WTC11 (cell line): ENCODE results near the gene PAPPA2. TPM values are rescaled to one million over a fixed set of nuclear protein-coding genes. Genes with fewer than 3 reads are reported as not detected.

Experiments used
- ATAC-seq: fragments of 200-7000 bp; cut with Tn5 transposase; 2 replicates; pipeline ENCODE4 v1.10.0; 2021; ENCODE audit warnings: mild to moderate bottlenecking, moderate library complexity
- CTCF ChIA-PET: fragments of 300-600 bp; sonication (Branson Sonifier 250); formaldehyde crosslinking; loops from one replicate; lab custom pipeline; 2021; ENCODE audit warnings: antibody characterized with exemption; lab: Charles Lee
- POLR2A ChIA-PET: fragments of 350-600 bp; sonication (Branson Sonifier 250); formaldehyde crosslinking; loops from one replicate; lab custom pipeline; 2021; ENCODE audit warnings: antibody characterized with exemption; lab: Charles Lee
- DNase-seq: peaks from one replicate; pipeline ENCODE4 v3.0.0; 2021; ENCODE audit warnings: low spot score
- H3K27ac Mint-ChIP-seq: 2 replicates; pipeline ENCODE4 v1.8.0; 2021; ENCODE audit warnings: mixed read lengths
- H3K27me3 Mint-ChIP-seq: 2 replicates; pipeline ENCODE4 v1.8.0; 2021; ENCODE audit warnings: low read depth, mild to moderate bottlenecking, moderate library complexity, mixed read lengths
- H3K36me3 Mint-ChIP-seq: 2 replicates; pipeline ENCODE4 v1.8.0; 2021; ENCODE audit warnings: mixed read lengths
- H3K4me1 Mint-ChIP-seq: 2 replicates; pipeline ENCODE4 v1.8.0; 2022; ENCODE audit warnings: mixed read lengths
- H3K4me3 Mint-ChIP-seq: 2 replicates; pipeline ENCODE4 v1.8.0; 2021; ENCODE audit warnings: mild to moderate bottlenecking, moderate library complexity, mixed read lengths
- H3K9me3 Mint-ChIP-seq: 2 replicates; pipeline ENCODE4 v1.8.0; 2021; ENCODE audit warnings: mixed read lengths
- ESRRA ChIP-seq: sonication (generic); formaldehyde crosslinking; IDR thresholded peaks from 2 replicates; pipeline ENCODE4 v1.8.1; 2022; ENCODE audit warnings: mild to moderate bottlenecking, missing genetic modification reagents, borderline replicate concordance
- FOXJ3 ChIP-seq: sonication (generic); formaldehyde crosslinking; IDR thresholded peaks from 2 replicates; pipeline ENCODE4 v1.9.0; 2021; ENCODE audit warnings: missing genetic modification reagents, mild to moderate bottlenecking, borderline replicate concordance
- NFE2L1 ChIP-seq: sonication (generic); formaldehyde crosslinking; IDR thresholded peaks from 2 replicates; pipeline ENCODE4 v1.8.1; 2023; ENCODE audit warnings: missing genetic modification reagents
- NFYB ChIP-seq: sonication (generic); formaldehyde crosslinking; conservative IDR thresholded peaks from 2 replicates; pipeline ENCODE4 v1.8.0; 2022; ENCODE audit warnings: low read depth, missing genetic modification reagents
- OVOL2 ChIP-seq: fragments of 250-450 bp; sonication (Bioruptor Pico); IDR thresholded peaks from 2 replicates; pipeline ENCODE4 v1.9.0; 2021; ENCODE audit warnings: mild to moderate bottlenecking, borderline replicate concordance
- SMAD4 ChIP-seq: sonication (generic); formaldehyde crosslinking; IDR thresholded peaks from 2 replicates; pipeline ENCODE4 v1.8.0; 2022; ENCODE audit warnings: mild to moderate bottlenecking, missing genetic modification reagents
- TEAD1 ChIP-seq: sonication (generic); formaldehyde crosslinking; IDR thresholded peaks from 2 replicates; pipeline ENCODE4 v1.8.0; 2022; ENCODE audit warnings: mild to moderate bottlenecking, missing genetic modification reagents
- ZNF121 ChIP-seq: sonication (generic); formaldehyde crosslinking; IDR thresholded peaks from 2 replicates; pipeline ENCODE4 v1.8.0; 2023; ENCODE audit warnings: missing genetic modification reagents
- ZNF232 ChIP-seq: sonication (generic); formaldehyde crosslinking; IDR thresholded peaks from 2 replicates; pipeline ENCODE4 v1.8.0; 2022; ENCODE audit warnings: mild to moderate bottlenecking, missing genetic modification reagents
- ZNF396 ChIP-seq: fragments of 250-450 bp; sonication (Bioruptor Pico); IDR thresholded peaks from 2 replicates; pipeline ENCODE4 v1.8.0; 2021; ENCODE audit warnings: mild to moderate bottlenecking, moderate library complexity, borderline replicate concordance
- total RNA-seq: library from RNA; stranded (reverse); gene quantifications from 3 replicates; pipeline ENCODE4 v1.2.3, GENCODE V29; 2021
- TF ChIP-seq, protein P1 (sequence below): sonication (generic); formaldehyde crosslinking; IDR thresholded peaks from 2 replicates; pipeline ENCODE4 v1.8.0; 2022; ENCODE audit warnings: mild to moderate bottlenecking, missing genetic modification reagents
- TF ChIP-seq, protein P2 (sequence below): sonication (generic); formaldehyde crosslinking; IDR thresholded peaks from 2 replicates; pipeline ENCODE4 v1.8.1; 2022; ENCODE audit warnings: low read depth, missing genetic modification reagents, borderline replicate concordance
- TF ChIP-seq, protein P3 (sequence below): sonication (generic); formaldehyde crosslinking; IDR thresholded peaks from 2 replicates; pipeline ENCODE4 v1.8.1; 2023; ENCODE audit warnings: mild to moderate bottlenecking, missing genetic modification reagents, moderate library complexity
- TF ChIP-seq, protein P4 (sequence below): sonication (generic); formaldehyde crosslinking; IDR thresholded peaks from 2 replicates; pipeline ENCODE4 v1.8.0; 2022; ENCODE audit warnings: mild to moderate bottlenecking, missing genetic modification reagents
- TF ChIP-seq, protein P5 (sequence below): fragments of 250-450 bp; sonication (Bioruptor Pico); IDR thresholded peaks from 2 replicates; pipeline ENCODE4 v2.1.2; 2022; ENCODE audit warnings: mild to moderate bottlenecking, moderate library complexity
- TF ChIP-seq, protein P6 (sequence below): sonication (generic); formaldehyde crosslinking; IDR thresholded peaks from 2 replicates; pipeline ENCODE4 v1.8.0; 2022; ENCODE audit warnings: mild to moderate bottlenecking, missing genetic modification reagents
- TF ChIP-seq, protein P7 (sequence below): fragments of 250-450 bp; sonication (Bioruptor Pico); IDR thresholded peaks from 2 replicates; pipeline ENCODE4 v1.9.0; 2021; ENCODE audit warnings: mild to moderate bottlenecking
- TF ChIP-seq, protein P8 (sequence below): sonication (generic); formaldehyde crosslinking; IDR thresholded peaks from 2 replicates; pipeline ENCODE4 v1.8.1; 2023; ENCODE audit warnings: mild to moderate bottlenecking, missing genetic modification reagents, borderline replicate concordance

The PAPPA2 gene
- total RNA-seq, 1 experiment from 2014 or later: 0.74 TPM

DNA sequence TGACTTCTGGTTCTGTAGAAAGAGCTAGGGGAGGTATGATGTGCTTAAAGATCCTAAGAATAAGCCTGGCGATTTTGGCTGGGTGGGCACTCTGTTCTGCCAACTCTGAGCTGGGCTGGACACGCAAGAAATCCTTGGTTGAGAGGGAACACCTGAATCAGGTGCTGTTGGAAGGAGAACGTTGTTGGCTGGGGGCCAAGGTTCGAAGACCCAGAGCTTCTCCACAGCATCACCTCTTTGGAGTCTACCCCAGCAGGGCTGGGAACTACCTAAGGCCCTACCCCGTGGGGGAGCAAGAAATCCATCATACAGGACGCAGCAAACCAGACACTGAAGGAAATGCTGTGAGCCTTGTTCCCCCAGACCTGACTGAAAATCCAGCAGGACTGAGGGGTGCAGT is 93.3 kb downstream of the PAPPA2 start:
- CTCF ChIA-PET: no interaction called here
- H3K36me3 Mint-ChIP-seq: no peaks in the 10 kb centered on the region
- TF ChIP-seq OVOL2 (CRISPR knock-in tag) (no peak), FOXJ3 (CRISPR knock-in tag) (no peak), TEAD1 (CRISPR knock-in tag) (no peak), ZNF121 (CRISPR knock-in tag) (no peak), ZNF396 (no peak)
- TF ChIP-seq, protein P1, sequence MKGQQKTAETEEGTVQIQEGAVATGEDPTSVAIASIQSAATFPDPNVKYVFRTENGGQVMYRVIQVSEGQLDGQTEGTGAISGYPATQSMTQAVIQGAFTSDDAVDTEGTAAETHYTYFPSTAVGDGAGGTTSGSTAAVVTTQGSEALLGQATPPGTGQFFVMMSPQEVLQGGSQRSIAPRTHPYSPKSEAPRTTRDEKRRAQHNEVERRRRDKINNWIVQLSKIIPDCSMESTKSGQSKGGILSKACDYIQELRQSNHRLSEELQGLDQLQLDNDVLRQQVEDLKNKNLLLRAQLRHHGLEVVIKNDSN (CRISPR knock-in tag): no peak
- TF ChIP-seq, protein P2, sequence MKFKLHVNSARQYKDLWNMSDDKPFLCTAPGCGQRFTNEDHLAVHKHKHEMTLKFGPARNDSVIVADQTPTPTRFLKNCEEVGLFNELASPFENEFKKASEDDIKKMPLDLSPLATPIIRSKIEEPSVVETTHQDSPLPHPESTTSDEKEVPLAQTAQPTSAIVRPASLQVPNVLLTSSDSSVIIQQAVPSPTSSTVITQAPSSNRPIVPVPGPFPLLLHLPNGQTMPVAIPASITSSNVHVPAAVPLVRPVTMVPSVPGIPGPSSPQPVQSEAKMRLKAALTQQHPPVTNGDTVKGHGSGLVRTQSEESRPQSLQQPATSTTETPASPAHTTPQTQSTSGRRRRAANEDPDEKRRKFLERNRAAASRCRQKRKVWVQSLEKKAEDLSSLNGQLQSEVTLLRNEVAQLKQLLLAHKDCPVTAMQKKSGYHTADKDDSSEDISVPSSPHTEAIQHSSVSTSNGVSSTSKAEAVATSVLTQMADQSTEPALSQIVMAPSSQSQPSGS (CRISPR knock-in tag): no peak
- TF ChIP-seq, protein P3, sequence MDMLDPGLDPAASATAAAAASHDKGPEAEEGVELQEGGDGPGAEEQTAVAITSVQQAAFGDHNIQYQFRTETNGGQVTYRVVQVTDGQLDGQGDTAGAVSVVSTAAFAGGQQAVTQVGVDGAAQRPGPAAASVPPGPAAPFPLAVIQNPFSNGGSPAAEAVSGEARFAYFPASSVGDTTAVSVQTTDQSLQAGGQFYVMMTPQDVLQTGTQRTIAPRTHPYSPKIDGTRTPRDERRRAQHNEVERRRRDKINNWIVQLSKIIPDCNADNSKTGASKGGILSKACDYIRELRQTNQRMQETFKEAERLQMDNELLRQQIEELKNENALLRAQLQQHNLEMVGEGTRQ: no peak
- TF ChIP-seq, all 79 proteins: peak for 0
- ATAC-seq (no peak), DNase-seq (no peak)
- Mint-ChIP-seq H3K9me3 (no peaks in the 10 kb centered on the region), H3K4me3 (no peak overlapping the region), H3K27me3 (peaks cover 17% of the 10 kb centered on the region; the same call in 1 of the 2 replicates), H3K27ac (no peak overlapping the region), H3K4me1 (peaks cover 55% of the 10 kb centered on the region)
- POLR2A ChIA-PET: no interaction called here

DNA sequence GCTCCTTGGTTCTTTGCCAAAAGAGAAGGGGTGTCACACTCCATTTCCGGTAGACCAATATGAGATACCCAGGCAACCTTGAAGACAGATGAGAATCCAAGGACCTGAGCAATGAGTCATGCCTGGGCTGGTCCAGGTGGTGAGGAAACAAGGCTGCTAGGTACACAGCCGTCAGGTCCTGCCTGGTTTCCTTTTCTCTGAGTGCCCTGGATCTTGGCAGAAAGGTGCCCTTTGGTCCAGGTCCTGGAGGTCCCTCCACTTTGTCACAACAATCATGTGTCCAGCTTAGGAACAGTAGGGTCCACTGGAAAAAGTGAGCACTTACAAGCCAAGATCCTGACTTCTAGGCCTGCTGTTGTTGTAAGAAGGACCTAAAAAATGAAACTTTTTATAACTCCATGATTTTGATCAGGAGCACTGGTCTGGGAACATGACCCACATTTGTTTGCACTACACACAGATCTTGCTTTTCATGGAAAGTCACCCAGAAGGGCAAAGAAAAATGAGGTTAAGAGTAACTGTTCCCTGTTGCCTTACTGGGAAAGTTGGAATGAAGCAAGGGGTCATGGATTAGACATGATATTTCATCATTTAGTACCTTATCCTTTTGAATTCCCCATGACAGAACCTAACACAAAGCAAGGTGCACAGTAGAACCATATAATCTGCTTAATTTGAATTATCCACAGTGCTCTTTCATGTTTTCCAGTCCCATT is 94.7 kb downstream of the PAPPA2 start:
- H3K27me3 Mint-ChIP-seq: peaks cover 6% of the 10 kb centered on the region; the same call in 1 of the 2 replicates
- H3K36me3 Mint-ChIP-seq: no peaks in the 10 kb centered on the region
- ChIA-PET CTCF (no interaction called here), POLR2A (no interaction called here)
- no peaks in the 10 kb centered on the region for H3K9me3 Mint-ChIP-seq
- DNase-seq: no peak
- peaks cover 41% of the 10 kb centered on the region for H3K4me1 Mint-ChIP-seq
- no peak for ATAC-seq
- H3K27ac Mint-ChIP-seq: no peak overlapping the region
- H3K4me3 Mint-ChIP-seq: no peak overlapping the region
- TF ChIP-seq SMAD4 (CRISPR knock-in tag) (no peak), ZNF232 (CRISPR knock-in tag) (no peak), NFYB (CRISPR knock-in tag) (no peak), NFE2L1 (CRISPR knock-in tag) (no peak), ESRRA (CRISPR knock-in tag) (no peak)
- TF ChIP-seq, protein P4, sequence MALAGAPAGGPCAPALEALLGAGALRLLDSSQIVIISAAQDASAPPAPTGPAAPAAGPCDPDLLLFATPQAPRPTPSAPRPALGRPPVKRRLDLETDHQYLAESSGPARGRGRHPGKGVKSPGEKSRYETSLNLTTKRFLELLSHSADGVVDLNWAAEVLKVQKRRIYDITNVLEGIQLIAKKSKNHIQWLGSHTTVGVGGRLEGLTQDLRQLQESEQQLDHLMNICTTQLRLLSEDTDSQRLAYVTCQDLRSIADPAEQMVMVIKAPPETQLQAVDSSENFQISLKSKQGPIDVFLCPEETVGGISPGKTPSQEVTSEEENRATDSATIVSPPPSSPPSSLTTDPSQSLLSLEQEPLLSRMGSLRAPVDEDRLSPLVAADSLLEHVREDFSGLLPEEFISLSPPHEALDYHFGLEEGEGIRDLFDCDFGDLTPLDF (CRISPR knock-in tag): no peak
- TF ChIP-seq, protein P2 (CRISPR knock-in tag): no peak
- TF ChIP-seq, protein P5, sequence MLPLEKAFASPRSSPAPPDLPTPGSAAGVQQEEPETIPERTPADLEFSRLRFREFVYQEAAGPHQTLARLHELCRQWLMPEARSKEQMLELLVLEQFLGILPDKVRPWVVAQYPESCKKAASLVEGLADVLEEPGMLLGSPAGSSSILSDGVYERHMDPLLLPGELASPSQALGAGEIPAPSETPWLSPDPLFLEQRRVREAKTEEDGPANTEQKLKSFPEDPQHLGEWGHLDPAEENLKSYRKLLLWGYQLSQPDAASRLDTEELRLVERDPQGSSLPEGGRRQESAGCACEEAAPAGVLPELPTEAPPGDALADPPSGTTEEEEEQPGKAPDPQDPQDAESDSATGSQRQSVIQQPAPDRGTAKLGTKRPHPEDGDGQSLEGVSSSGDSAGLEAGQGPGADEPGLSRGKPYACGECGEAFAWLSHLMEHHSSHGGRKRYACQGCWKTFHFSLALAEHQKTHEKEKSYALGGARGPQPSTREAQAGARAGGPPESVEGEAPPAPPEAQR (CRISPR knock-in tag): no peak
- TF ChIP-seq, protein P6, sequence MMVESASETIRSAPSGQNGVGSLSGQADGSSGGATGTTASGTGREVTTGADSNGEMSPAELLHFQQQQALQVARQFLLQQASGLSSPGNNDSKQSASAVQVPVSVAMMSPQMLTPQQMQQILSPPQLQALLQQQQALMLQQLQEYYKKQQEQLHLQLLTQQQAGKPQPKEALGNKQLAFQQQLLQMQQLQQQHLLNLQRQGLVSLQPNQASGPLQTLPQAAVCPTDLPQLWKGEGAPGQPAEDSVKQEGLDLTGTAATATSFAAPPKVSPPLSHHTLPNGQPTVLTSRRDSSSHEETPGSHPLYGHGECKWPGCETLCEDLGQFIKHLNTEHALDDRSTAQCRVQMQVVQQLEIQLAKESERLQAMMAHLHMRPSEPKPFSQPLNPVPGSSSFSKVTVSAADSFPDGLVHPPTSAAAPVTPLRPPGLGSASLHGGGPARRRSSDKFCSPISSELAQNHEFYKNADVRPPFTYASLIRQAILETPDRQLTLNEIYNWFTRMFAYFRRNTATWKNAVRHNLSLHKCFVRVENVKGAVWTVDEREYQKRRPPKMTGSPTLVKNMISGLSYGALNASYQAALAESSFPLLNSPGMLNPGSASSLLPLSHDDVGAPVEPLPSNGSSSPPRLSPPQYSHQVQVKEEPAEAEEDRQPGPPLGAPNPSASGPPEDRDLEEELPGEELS (CRISPR knock-in tag): no peak
- TF ChIP-seq, protein P7, sequence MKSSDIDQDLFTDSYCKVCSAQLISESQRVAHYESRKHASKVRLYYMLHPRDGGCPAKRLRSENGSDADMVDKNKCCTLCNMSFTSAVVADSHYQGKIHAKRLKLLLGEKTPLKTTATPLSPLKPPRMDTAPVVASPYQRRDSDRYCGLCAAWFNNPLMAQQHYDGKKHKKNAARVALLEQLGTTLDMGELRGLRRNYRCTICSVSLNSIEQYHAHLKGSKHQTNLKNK (CRISPR knock-in tag): no peak
- TF ChIP-seq, protein P8, sequence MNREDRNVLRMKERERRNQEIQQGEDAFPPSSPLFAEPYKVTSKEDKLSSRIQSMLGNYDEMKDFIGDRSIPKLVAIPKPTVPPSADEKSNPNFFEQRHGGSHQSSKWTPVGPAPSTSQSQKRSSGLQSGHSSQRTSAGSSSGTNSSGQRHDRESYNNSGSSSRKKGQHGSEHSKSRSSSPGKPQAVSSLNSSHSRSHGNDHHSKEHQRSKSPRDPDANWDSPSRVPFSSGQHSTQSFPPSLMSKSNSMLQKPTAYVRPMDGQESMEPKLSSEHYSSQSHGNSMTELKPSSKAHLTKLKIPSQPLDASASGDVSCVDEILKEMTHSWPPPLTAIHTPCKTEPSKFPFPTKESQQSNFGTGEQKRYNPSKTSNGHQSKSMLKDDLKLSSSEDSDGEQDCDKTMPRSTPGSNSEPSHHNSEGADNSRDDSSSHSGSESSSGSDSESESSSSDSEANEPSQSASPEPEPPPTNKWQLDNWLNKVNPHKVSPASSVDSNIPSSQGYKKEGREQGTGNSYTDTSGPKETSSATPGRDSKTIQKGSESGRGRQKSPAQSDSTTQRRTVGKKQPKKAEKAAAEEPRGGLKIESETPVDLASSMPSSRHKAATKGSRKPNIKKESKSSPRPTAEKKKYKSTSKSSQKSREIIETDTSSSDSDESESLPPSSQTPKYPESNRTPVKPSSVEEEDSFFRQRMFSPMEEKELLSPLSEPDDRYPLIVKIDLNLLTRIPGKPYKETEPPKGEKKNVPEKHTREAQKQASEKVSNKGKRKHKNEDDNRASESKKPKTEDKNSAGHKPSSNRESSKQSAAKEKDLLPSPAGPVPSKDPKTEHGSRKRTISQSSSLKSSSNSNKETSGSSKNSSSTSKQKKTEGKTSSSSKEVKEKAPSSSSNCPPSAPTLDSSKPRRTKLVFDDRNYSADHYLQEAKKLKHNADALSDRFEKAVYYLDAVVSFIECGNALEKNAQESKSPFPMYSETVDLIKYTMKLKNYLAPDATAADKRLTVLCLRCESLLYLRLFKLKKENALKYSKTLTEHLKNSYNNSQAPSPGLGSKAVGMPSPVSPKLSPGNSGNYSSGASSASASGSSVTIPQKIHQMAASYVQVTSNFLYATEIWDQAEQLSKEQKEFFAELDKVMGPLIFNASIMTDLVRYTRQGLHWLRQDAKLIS (CRISPR knock-in tag): no peak
